ENCODE results near the gene KREMEN1. TPM values are rescaled to one million over a fixed set of nuclear protein-coding genes. Genes with fewer than 3 reads are reported as not detected.

The KREMEN1 gene
- total and polyA plus RNA-seq, 3 donors from 2014 or later = 42.5 to 54.9 (median 54.5) TPM

GRCh38 chr22:29040385-29041275, 32.2 kb upstream of the KREMEN1 start:
- Histone ChIP-seq H3K4me1 (no peaks in the 10 kb centered on the region), H3K9me3 (no peaks in the 10 kb centered on the region), H3K36me3 (ENCODE audit: low read depth, missing control alignments) (no peaks in the 10 kb centered on the region), H3K27me3 (no peaks in the 10 kb centered on the region), H3K4me3 (no peak overlapping the region), H3K27ac (no peak overlapping the region)
- TF ChIP-seq CTCF (IDR thresholded peaks at IDR 0.05) (peak; percentile 84 to 97 (median 94)), POLR2A (IDR thresholded peaks at IDR 0.05) (no peak)
- peak; percentile 83 for DNase-seq
- intact Hi-C loops (cut with DNase I; ENCODE audit: low total_unique reads) = loop anchor here (10.0 kb wide), 1 partner anchor 186 kb away; no protein-coding TSS in a partner anchor
- WGBS, 2 donors = 37 to 48% methylated on average over 9 of the region's 9 CpGs

GRCh38 chr22:29041408-29041807, 31.4 kb upstream of the KREMEN1 start:
- H3K4me1 ChIP-seq = no peaks in the 10 kb centered on the region
- H3K27ac ChIP-seq = no peak overlapping the region
- no peak for DNase-seq
- no peaks in the 10 kb centered on the region for H3K36me3 ChIP-seq (ENCODE audit: low read depth, missing control alignments)
- intact Hi-C loops (cut with DNase I; ENCODE audit: low total_unique reads) = loop anchor here (10.0 kb wide), 1 partner anchor 187 kb away; no protein-coding TSS in a partner anchor
- TF ChIP-seq CTCF (IDR thresholded peaks at IDR 0.05) = no peak
- TF ChIP-seq POLR2A (IDR thresholded peaks at IDR 0.05) = no peak
- no peaks in the 10 kb centered on the region for H3K9me3 ChIP-seq
- WGBS, 2 donors = 51 to 69% methylated on average over 2 of the region's 2 CpGs
- no peak overlapping the region for H3K4me3 ChIP-seq
- H3K27me3 ChIP-seq = no peaks in the 10 kb centered on the region

- H3K4me1 ChIP-seq = no peaks in the 10 kb centered on the region
- WGBS, 2 donors = 76 to 87% methylated on average over 7 of the region's 7 CpGs
- H3K27ac ChIP-seq = no peak overlapping the region
- H3K4me3 ChIP-seq = no peak overlapping the region
- intact Hi-C loops (cut with DNase I; ENCODE audit: low total_unique reads) = loop anchor here (10.0 kb wide), 1 partner anchor 189 kb away; no protein-coding TSS in a partner anchor
- H3K36me3 ChIP-seq (ENCODE audit: low read depth, missing control alignments) = no peaks in the 10 kb centered on the region
- TF ChIP-seq POLR2A (IDR thresholded peaks at IDR 0.05) = no peak
- no peak for TF ChIP-seq CTCF (IDR thresholded peaks at IDR 0.05)
- H3K27me3 ChIP-seq = no peaks in the 10 kb centered on the region
- no peaks in the 10 kb centered on the region for H3K9me3 ChIP-seq
- no peak for DNase-seq
These were observed 28.8 kb upstream of the KREMEN1 start for GRCh38 chr22:29043906-29044575.

- no peaks in the 10 kb centered on the region for H3K4me1 ChIP-seq
- no peaks in the 10 kb centered on the region for H3K9me3 ChIP-seq
- DNase-seq = no peak
- WGBS, 2 donors = 88 to 89% methylated on average over 13 of the region's 13 CpGs
- intact Hi-C loops (cut with DNase I; ENCODE audit: low total_unique reads) = loop anchor here (10.0 kb wide), 1 partner anchor 190 kb away; no protein-coding TSS in a partner anchor
- H3K27me3 ChIP-seq = no peaks in the 10 kb centered on the region
- no peak for TF ChIP-seq CTCF (IDR thresholded peaks at IDR 0.05)
- no peak for TF ChIP-seq POLR2A (IDR thresholded peaks at IDR 0.05)
- H3K4me3 ChIP-seq = no peak overlapping the region
- no peak overlapping the region for H3K27ac ChIP-seq
- no peaks in the 10 kb centered on the region for H3K36me3 ChIP-seq (ENCODE audit: low read depth, missing control alignments)
These were observed 28.1 kb upstream of the KREMEN1 start for GRCh38 chr22:29044657-29045176.
